H9 (cell line): Measurements from ENCODE around the gene TEAD1. TPM values are rescaled to one million over a fixed set of nuclear protein-coding genes. Genes with fewer than 3 reads are reported as not detected.

ENCODE experiments used
- DNase-seq: peaks from one replicate; pipeline ENCODE4 v3.0.0-alpha.2; 2017
- H2AFZ ChIP-seq: one replicate; pipeline ENCODE4 v1.6.1; 2013; ENCODE audit warnings: mild to moderate bottlenecking, low read length, control low read depth, moderate library complexity
- H2AK5ac ChIP-seq: 2 replicates; pipeline ENCODE4 v1.6.1; 2013; ENCODE audit warnings: low read length, control low read depth, mixed read lengths; ENCODE audit not compliant: insufficient read length
- H2BK120ac ChIP-seq: one replicate; pipeline ENCODE4 v1.6.1; 2013; ENCODE audit warnings: low read depth, mild to moderate bottlenecking, low read length, control low read depth, inconsistent platforms; ENCODE audit not compliant: poor library complexity, severe bottlenecking
- H2BK12ac ChIP-seq: 2 replicates; pipeline ENCODE4 v1.6.1; 2013; ENCODE audit warnings: low read length, control low read depth, mixed read lengths, low read depth; ENCODE audit not compliant: insufficient read length
- H2BK15ac ChIP-seq: 2 replicates; pipeline ENCODE4 v1.6.1; 2013; ENCODE audit warnings: low read depth, low read length, control low read depth
- H2BK20ac ChIP-seq: one replicate; pipeline ENCODE4 v1.6.1; 2013; ENCODE audit warnings: low read depth, mild to moderate bottlenecking, low read length, control low read depth, inconsistent platforms; ENCODE audit not compliant: poor library complexity, severe bottlenecking
- H2BK5ac ChIP-seq: 2 replicates; pipeline ENCODE4 v1.6.1; 2013; ENCODE audit warnings: low read length, control low read depth, mixed read lengths; ENCODE audit not compliant: insufficient read length
- H3K14ac ChIP-seq: 2 replicates; pipeline ENCODE4 v1.6.1; 2013; ENCODE audit warnings: low read length, control low read depth; ENCODE audit not compliant: insufficient read depth
- H3K18ac ChIP-seq: 2 replicates; pipeline ENCODE4 v1.6.1; 2013; ENCODE audit warnings: low read depth, mild to moderate bottlenecking, mixed read lengths, low read length, control low read depth; ENCODE audit not compliant: insufficient read length
- H3K23ac ChIP-seq: 2 replicates; pipeline ENCODE4 v1.6.1; 2013; ENCODE audit warnings: low read length, control low read depth, mixed read lengths, low read depth; ENCODE audit not compliant: insufficient read length
- H3K23me2 ChIP-seq: 2 replicates; pipeline ENCODE4 v1.6.1; 2013; ENCODE audit warnings: low read depth, mild to moderate bottlenecking, mixed read lengths, low read length, control low read depth; ENCODE audit not compliant: insufficient read length, poor library complexity, severe bottlenecking
- H3K27ac ChIP-seq: 2 replicates; pipeline ENCODE4 v1.5.1; 2013; ENCODE audit warnings: low read length, control low read depth, mixed read lengths, low read depth; ENCODE audit not compliant: insufficient read length
- H3K27me3 ChIP-seq: 2 replicates; pipeline ENCODE4 v1.6.1; 2013; ENCODE audit warnings: low read length, control low read depth, inconsistent platforms; ENCODE audit not compliant: insufficient read depth
- H3K4ac ChIP-seq: 2 replicates; pipeline ENCODE4 v1.6.1; 2013; ENCODE audit warnings: low read depth, mild to moderate bottlenecking, control low read depth, inconsistent platforms, low read length, moderate library complexity
- H3K4me1 ChIP-seq: 2 replicates; pipeline ENCODE4 v1.6.1; 2013; ENCODE audit warnings: low read length, control low read depth, inconsistent platforms; ENCODE audit not compliant: insufficient read depth
- H3K4me2 ChIP-seq: 2 replicates; pipeline ENCODE4 v1.6.1; 2013; ENCODE audit warnings: low read length, control low read depth, mixed read lengths; ENCODE audit not compliant: insufficient read length, insufficient read depth
- H3K56ac ChIP-seq: 2 replicates; pipeline ENCODE4 v1.6.1; 2013; ENCODE audit warnings: low read depth, mild to moderate bottlenecking, mixed read lengths, low read length, control low read depth; ENCODE audit not compliant: insufficient read length
- H3K79me1 ChIP-seq: 2 replicates; pipeline ENCODE4 v1.6.1; 2013; ENCODE audit warnings: low read depth, mild to moderate bottlenecking, moderate library complexity, low read length, control low read depth, inconsistent platforms; ENCODE audit not compliant: insufficient read depth, poor library complexity, severe bottlenecking
- H3K79me2 ChIP-seq: 2 replicates; pipeline ENCODE4 v1.6.1; 2013; ENCODE audit warnings: low read length, control low read depth, inconsistent platforms; ENCODE audit not compliant: insufficient read depth
- H3K9ac ChIP-seq: 2 replicates; pipeline ENCODE4 v1.6.1; 2013; ENCODE audit warnings: low read length, control low read depth, mixed read lengths; ENCODE audit not compliant: insufficient read length; ENCODE audit errors: extremely low read depth
- H3K9me3 ChIP-seq: one replicate; pipeline ENCODE4 v1.6.1; 2013; ENCODE audit warnings: low read depth, low read length, inconsistent platforms; ENCODE audit not compliant: control insufficient read depth
- H3T11ph ChIP-seq: one replicate; pipeline ENCODE4 v1.6.1; 2013; ENCODE audit warnings: mild to moderate bottlenecking, low read length, control low read depth, inconsistent platforms
- H4K20me1 ChIP-seq: one replicate; pipeline ENCODE4 v1.6.1; 2013; ENCODE audit not compliant: control insufficient read depth, insufficient read length, insufficient read depth
- H4K5ac ChIP-seq: 2 replicates; pipeline ENCODE4 v1.6.1; 2013; ENCODE audit warnings: low read depth, mild to moderate bottlenecking, mixed read lengths, low read length, control low read depth; ENCODE audit not compliant: insufficient read length
- H4K8ac ChIP-seq: replicated peaks from 2 replicates; pipeline ENCODE4 v1.6.1; 2013; ENCODE audit warnings: low read length, control low read depth, mixed read lengths, low read depth; ENCODE audit not compliant: insufficient read length
- H4K91ac ChIP-seq: 2 replicates; pipeline ENCODE4 v1.6.1; 2013; ENCODE audit warnings: low read depth, mild to moderate bottlenecking, moderate library complexity, mixed read lengths, low read length, control low read depth; ENCODE audit not compliant: insufficient read length
- H3K27ac Mint-ChIP-seq, 3 experiments: 2 replicates in 2 of 3; 3 replicates in 1 of 3; pipeline ENCODE4 v1.8.0; 2020 to 2021; ENCODE audit warnings: mixed read lengths in 3 of 3, mild to moderate bottlenecking in 1 of 3, moderate library complexity in 1 of 3
- H3K27me3 Mint-ChIP-seq: 2 replicates; pipeline ENCODE4 v1.8.0; 2021; ENCODE audit warnings: low read depth, mild to moderate bottlenecking, moderate library complexity, mixed read lengths
- H3K36me3 Mint-ChIP-seq, 3 experiments: 2 replicates in 2 of 3; 3 replicates in 1 of 3; pipeline ENCODE4 v1.8.0; 2020 to 2021; ENCODE audit warnings: low read depth in 3 of 3, mixed read lengths in 3 of 3; ENCODE audit not compliant: insufficient read depth in 1 of 3
- H3K4me1 Mint-ChIP-seq, 2 experiments: 2 replicates each; pipeline ENCODE4 v1.8.0; 2020; ENCODE audit warnings: mixed read lengths in 2 of 2
- H3K4me3 Mint-ChIP-seq, 2 experiments: 2 replicates in 1 of 2; 3 replicates in 1 of 2; pipeline ENCODE4 v1.8.0; 2020 to 2021; ENCODE audit warnings: mild to moderate bottlenecking in 2 of 2, mixed read lengths in 2 of 2, moderate library complexity in 1 of 2
- H3K9me3 Mint-ChIP-seq, 2 experiments: 2 replicates in 1 of 2; 3 replicates in 1 of 2; pipeline ENCODE4 v1.8.0; 2020; ENCODE audit warnings: mild to moderate bottlenecking in 2 of 2, mixed read lengths in 2 of 2, moderate library complexity in 1 of 2
- WGBS: extraction: QIAGEN DNeasy Blood & Tissue Kit; methylation state at CpG from one replicate; pipeline ENCODE4 v1.1.7; 2013; ENCODE audit warnings: missing lambda C conversion rate, low lambda C conversion rate, mixed read lengths; ENCODE audit not compliant: insufficient read length; ENCODE audit errors: extremely low coverage; 5-methylcytosine and 5-hydroxymethylcytosine counted together
- total RNA-seq: library from RNA; stranded (reverse); gene quantifications from 2 replicates; pipeline ENCODE4 v1.2.1, GENCODE V29; 2021
- TF ChIP-seq, protein P1 (sequence below): fragments of 200-600 bp; sonication (generic); conservative IDR thresholded peaks from 3 replicates; pipeline ENCODE4 v1.8.0; 2021; ENCODE audit warnings: antibody characterized with exemption, mild to moderate bottlenecking

Gene TEAD1
- total RNA-seq, 1 experiment from 2014 or later = 75.1 TPM

GRCh38 chr11:12803086-12803826 lies 129.0 kb downstream of the TEAD1 start:
- H3K27ac Mint-ChIP-seq = peak overlapping the region; percentile 64 to 93 (median 78); a peak in 6 of 7 replicates
- Histone ChIP-seq H2AFZ (no peak overlapping the region), H4K8ac (no peak overlapping the region), H3K27ac (no peak overlapping the region), H3K23me2 (no peaks in the 10 kb centered on the region), H3K18ac (peak overlapping the region; percentile 83), H3K4ac (no peak overlapping the region; the same call in 1 of the 2 replicates), H2BK15ac (no peak overlapping the region), H2BK12ac (peak overlapping the region; percentile 31), H2BK20ac (no peak overlapping the region), H3K79me1 (peaks cover 5% of the 10 kb centered on the region), H4K20me1 (no peaks in the 10 kb centered on the region), H3K9ac (no peak overlapping the region), H2AK5ac (no peak overlapping the region), H3T11ph (no peak overlapping the region), H3K14ac (peak overlapping the region; percentile 75; the same call in 1 of the 2 replicates), H3K56ac (no peak overlapping the region), H2BK120ac (no peak overlapping the region), H3K27me3 (no peaks in the 10 kb centered on the region), H3K79me2 (peaks cover 2% of the 10 kb centered on the region; the same call in 1 of the 2 replicates), H4K91ac (no peak overlapping the region), H3K4me1 (peaks cover 38% of the 10 kb centered on the region), H3K9me3 (no peaks in the 10 kb centered on the region), H3K23ac (no peak overlapping the region), H2BK5ac (no peak overlapping the region), H3K4me2 (no peak overlapping the region), H4K5ac (no peak overlapping the region)
- H3K27me3 Mint-ChIP-seq = no peaks in the 10 kb centered on the region
- H3K4me1 Mint-ChIP-seq = peaks cover 77 to 80% of the 10 kb centered on the region in 2 experiments
- TF ChIP-seq, protein P1, sequence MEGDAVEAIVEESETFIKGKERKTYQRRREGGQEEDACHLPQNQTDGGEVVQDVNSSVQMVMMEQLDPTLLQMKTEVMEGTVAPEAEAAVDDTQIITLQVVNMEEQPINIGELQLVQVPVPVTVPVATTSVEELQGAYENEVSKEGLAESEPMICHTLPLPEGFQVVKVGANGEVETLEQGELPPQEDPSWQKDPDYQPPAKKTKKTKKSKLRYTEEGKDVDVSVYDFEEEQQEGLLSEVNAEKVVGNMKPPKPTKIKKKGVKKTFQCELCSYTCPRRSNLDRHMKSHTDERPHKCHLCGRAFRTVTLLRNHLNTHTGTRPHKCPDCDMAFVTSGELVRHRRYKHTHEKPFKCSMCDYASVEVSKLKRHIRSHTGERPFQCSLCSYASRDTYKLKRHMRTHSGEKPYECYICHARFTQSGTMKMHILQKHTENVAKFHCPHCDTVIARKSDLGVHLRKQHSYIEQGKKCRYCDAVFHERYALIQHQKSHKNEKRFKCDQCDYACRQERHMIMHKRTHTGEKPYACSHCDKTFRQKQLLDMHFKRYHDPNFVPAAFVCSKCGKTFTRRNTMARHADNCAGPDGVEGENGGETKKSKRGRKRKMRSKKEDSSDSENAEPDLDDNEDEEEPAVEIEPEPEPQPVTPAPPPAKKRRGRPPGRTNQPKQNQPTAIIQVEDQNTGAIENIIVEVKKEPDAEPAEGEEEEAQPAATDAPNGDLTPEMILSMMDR = no peak
- no peaks in the 10 kb centered on the region for H3K9me3 Mint-ChIP-seq
- H3K4me3 Mint-ChIP-seq = no peak overlapping the region
- no CpG with 5 or more reads among the region's 7 CpGs for WGBS
- H3K36me3 Mint-ChIP-seq = no peaks in the 10 kb centered on the region; a peak in 1 of 7 replicates
- no peak for DNase-seq
